SK-N-SH treated with all-trans-retinoic acid at 6 μM for 48 hours (cell line): Measurements from ENCODE around the gene DCHS2.

ENCODE experiments used
- ATAC-seq: fragments of 200-7000 bp; cut with Tn5 transposase; 3 replicates; pipeline ENCODE4 v1.9.1; 2020; ENCODE audit warnings: mild to moderate bottlenecking, moderate library complexity
- ARNTL ChIP-seq: fragments of 450-650 bp; formaldehyde crosslinking; IDR thresholded peaks from 2 replicates; pipeline ENCODE4 v1.5.0; 2020; ENCODE audit warnings: low read depth, mild to moderate bottlenecking, moderate library complexity, borderline replicate concordance
- BACH2 ChIP-seq: fragments of 250-450 bp; sonication (Bioruptor Pico); IDR thresholded peaks from 2 replicates; pipeline ENCODE4 v1.9.0; 2021; ENCODE audit warnings: mild to moderate bottlenecking, borderline replicate concordance
- CSDC2 ChIP-seq: fragments of 250-450 bp; sonication (Bioruptor Pico); IDR thresholded peaks from 2 replicates; pipeline ENCODE4 v1.5.0; 2020; ENCODE audit warnings: mild to moderate bottlenecking, moderate library complexity
- ESRRG ChIP-seq: fragments of 250-450 bp; sonication (Bioruptor Pico); IDR thresholded peaks from 2 replicates; pipeline ENCODE4 v1.6.1; 2021; ENCODE audit warnings: mild to moderate bottlenecking
- GLIS3 ChIP-seq: fragments of 250-450 bp; sonication (Bioruptor Pico); IDR thresholded peaks from 2 replicates; pipeline ENCODE4 v1.5.0; 2020; ENCODE audit warnings: mild to moderate bottlenecking, moderate library complexity
- ISL1 ChIP-seq: fragments of 250-450 bp; sonication (Bioruptor Pico); IDR thresholded peaks from 2 replicates; pipeline ENCODE4 v2.1.2; 2022; ENCODE audit warnings: mild to moderate bottlenecking, moderate library complexity
- OSR1 ChIP-seq: fragments of 250-450 bp; sonication (Bioruptor Pico); IDR thresholded peaks from 2 replicates; pipeline ENCODE4 v1.8.0; 2022; ENCODE audit warnings: moderate library complexity, mild to moderate bottlenecking, inconsistent platforms
- RARB ChIP-seq: fragments of 250-450 bp; sonication (Bioruptor Pico); IDR thresholded peaks from 2 replicates; pipeline ENCODE4 v1.8.0; 2021; ENCODE audit warnings: mild to moderate bottlenecking, moderate library complexity
- SNAI2 ChIP-seq: fragments of 250-450 bp; sonication (Bioruptor Pico); IDR thresholded peaks from 2 replicates; pipeline ENCODE4 v1.5.0; 2020; ENCODE audit warnings: mild to moderate bottlenecking, moderate library complexity
- TCF4 ChIP-seq: fragments of 250-450 bp; sonication (Bioruptor Pico); IDR thresholded peaks from 2 replicates; pipeline ENCODE4 v1.8.0; 2021; ENCODE audit warnings: mild to moderate bottlenecking, moderate library complexity, borderline replicate concordance
- ZC3H10 ChIP-seq: fragments of 250-450 bp; sonication (Bioruptor Pico); IDR thresholded peaks from 2 replicates; pipeline ENCODE4 v1.5.1; 2021; ENCODE audit warnings: mild to moderate bottlenecking, moderate library complexity
- ZFP3 ChIP-seq: fragments of 250-450 bp; sonication (Bioruptor Pico); IDR thresholded peaks from 2 replicates; pipeline ENCODE4 v1.5.0; 2020; ENCODE audit warnings: mild to moderate bottlenecking, moderate library complexity
- ZFP30 ChIP-seq: fragments of 450-650 bp; formaldehyde crosslinking; IDR thresholded peaks from 2 replicates; pipeline ENCODE4 v1.5.0; 2022; ENCODE audit warnings: mild to moderate bottlenecking, moderate library complexity
- ZNF565 ChIP-seq: fragments of 450-650 bp; formaldehyde crosslinking; conservative IDR thresholded peaks from 2 replicates; pipeline ENCODE4 v1.5.0; 2020; ENCODE audit warnings: low read depth, mild to moderate bottlenecking, moderate library complexity
- ZNF70 ChIP-seq: fragments of 450-650 bp; formaldehyde crosslinking; IDR thresholded peaks from 2 replicates; pipeline ENCODE4 v1.5.0; 2020; ENCODE audit warnings: mild to moderate bottlenecking, moderate library complexity
- ZNF8 ChIP-seq: fragments of 450-650 bp; formaldehyde crosslinking; IDR thresholded peaks from 2 replicates; pipeline ENCODE4 v1.5.0; 2020; ENCODE audit warnings: mild to moderate bottlenecking, moderate library complexity
- TF ChIP-seq, protein P1 (sequence below): fragments of 250-450 bp; sonication (Bioruptor Pico); IDR thresholded peaks from 2 replicates; pipeline ENCODE4 v1.5.1; 2020; ENCODE audit warnings: low read depth, mild to moderate bottlenecking, moderate library complexity
- TF ChIP-seq, protein P2 (sequence below): fragments of 250-450 bp; sonication (Bioruptor Pico); IDR thresholded peaks from 2 replicates; pipeline ENCODE4 v1.5.0; 2020; ENCODE audit warnings: mild to moderate bottlenecking, moderate library complexity
- TF ChIP-seq, protein P3 (sequence below): fragments of 250-450 bp; sonication (Bioruptor Pico); IDR thresholded peaks from 2 replicates; pipeline ENCODE4 v1.8.0; 2020; ENCODE audit warnings: mild to moderate bottlenecking, moderate library complexity, borderline replicate concordance
- TF ChIP-seq, protein P4 (sequence below): fragments of 250-450 bp; sonication (Bioruptor Pico); IDR thresholded peaks from 2 replicates; pipeline ENCODE4 v1.8.0; 2021; ENCODE audit warnings: low read depth, mild to moderate bottlenecking, moderate library complexity, borderline replicate concordance
- TF ChIP-seq, protein P5 (sequence below): fragments of 250-450 bp; sonication (Bioruptor Pico); IDR thresholded peaks from 2 replicates; pipeline ENCODE4 v1.5.1; 2021; ENCODE audit warnings: mild to moderate bottlenecking, moderate library complexity

Gene DCHS2

DNA sequence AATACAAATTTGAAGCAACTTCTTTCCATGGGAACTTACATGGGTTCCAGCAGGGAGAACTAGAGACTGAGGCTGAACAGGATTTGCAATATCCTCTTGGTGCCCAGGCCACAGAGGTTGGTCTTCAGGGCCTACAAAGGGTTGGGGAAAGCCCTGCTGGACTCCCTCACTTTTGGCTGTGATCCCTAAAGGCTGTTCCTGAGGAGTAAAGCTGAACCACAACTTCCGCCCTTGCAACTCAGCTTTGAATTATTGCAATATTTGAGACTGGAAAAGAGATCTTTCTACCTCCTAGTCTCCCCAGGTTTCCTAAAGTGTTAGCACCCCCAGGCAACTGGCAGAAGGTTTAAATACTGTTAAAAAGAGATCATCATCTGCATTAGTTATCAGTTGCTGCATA is 26.9 kb downstream of the DCHS2 start (continued):
- TF ChIP-seq, protein P1, sequence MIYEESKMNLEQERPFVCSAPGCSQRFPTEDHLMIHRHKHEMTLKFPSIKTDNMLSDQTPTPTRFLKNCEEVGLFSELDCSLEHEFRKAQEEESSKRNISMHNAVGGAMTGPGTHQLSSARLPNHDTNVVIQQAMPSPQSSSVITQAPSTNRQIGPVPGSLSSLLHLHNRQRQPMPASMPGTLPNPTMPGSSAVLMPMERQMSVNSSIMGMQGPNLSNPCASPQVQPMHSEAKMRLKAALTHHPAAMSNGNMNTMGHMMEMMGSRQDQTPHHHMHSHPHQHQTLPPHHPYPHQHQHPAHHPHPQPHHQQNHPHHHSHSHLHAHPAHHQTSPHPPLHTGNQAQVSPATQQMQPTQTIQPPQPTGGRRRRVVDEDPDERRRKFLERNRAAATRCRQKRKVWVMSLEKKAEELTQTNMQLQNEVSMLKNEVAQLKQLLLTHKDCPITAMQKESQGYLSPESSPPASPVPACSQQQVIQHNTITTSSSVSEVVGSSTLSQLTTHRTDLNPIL (CRISPR knock-in tag): no peak
- no peak for TF ChIP-seq ZNF8 (CRISPR knock-in tag)

DNA sequence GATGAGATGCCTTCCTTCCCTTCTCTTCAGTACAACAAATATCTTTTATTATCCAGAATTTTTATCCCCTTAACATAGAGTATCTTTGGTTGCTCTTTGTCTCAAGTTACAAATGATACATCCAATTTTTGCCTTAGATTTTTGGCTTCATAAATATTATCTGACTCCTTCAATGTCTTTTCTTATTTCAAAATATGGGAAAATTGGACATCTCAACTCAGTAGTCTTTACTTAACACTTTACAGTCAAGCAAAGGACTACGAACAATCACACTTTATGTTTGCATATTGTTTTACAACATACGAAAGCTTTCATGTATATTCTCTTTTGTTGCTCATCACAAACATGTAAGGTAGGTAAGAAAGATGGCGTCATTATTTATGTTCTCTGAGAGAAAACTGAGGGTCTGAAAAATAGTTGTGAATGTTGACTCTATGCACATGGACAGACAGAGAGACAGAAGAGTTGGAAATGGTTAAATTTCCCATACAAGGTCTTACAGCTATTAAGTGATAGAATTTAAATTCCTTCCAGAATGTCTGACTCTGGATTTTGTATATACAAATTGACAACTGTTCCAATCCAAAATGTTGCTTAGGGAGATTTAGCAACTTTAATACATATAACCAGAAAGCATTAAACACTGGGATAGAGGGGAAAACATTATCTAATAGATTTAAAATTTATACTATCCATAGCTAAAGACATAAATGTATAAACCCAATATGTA is 29.4 kb downstream of the DCHS2 start:
- no peak for ATAC-seq

DNA sequence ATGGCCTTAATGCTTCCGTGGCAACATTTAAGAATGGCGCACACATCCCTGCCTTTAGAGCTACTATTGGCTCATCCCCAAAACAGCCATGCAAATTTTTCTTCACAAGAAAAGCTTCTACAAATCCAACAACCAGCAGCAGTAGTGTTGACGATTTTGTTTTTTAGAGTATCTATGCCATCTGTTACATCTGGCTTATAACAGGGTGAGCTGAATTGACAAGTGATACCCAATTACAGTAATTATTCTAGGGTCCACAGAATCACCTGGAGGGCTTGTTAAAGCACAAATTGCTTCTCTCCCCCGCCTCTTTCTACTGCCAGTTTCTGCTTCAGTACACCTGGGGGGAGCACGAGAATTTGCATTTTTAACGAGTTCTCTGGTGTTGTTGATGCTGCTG is 34.1 kb downstream of the DCHS2 start:
- TF ChIP-seq ISL1 (no peak), ZNF565 (CRISPR knock-in tag) (no peak), ARNTL (CRISPR knock-in tag) (no peak), RARB (CRISPR knock-in tag) (no peak), ZC3H10 (CRISPR knock-in tag) (no peak), ESRRG (CRISPR knock-in tag) (no peak), ZFP30 (CRISPR knock-in tag) (no peak)
- TF ChIP-seq, protein P2, sequence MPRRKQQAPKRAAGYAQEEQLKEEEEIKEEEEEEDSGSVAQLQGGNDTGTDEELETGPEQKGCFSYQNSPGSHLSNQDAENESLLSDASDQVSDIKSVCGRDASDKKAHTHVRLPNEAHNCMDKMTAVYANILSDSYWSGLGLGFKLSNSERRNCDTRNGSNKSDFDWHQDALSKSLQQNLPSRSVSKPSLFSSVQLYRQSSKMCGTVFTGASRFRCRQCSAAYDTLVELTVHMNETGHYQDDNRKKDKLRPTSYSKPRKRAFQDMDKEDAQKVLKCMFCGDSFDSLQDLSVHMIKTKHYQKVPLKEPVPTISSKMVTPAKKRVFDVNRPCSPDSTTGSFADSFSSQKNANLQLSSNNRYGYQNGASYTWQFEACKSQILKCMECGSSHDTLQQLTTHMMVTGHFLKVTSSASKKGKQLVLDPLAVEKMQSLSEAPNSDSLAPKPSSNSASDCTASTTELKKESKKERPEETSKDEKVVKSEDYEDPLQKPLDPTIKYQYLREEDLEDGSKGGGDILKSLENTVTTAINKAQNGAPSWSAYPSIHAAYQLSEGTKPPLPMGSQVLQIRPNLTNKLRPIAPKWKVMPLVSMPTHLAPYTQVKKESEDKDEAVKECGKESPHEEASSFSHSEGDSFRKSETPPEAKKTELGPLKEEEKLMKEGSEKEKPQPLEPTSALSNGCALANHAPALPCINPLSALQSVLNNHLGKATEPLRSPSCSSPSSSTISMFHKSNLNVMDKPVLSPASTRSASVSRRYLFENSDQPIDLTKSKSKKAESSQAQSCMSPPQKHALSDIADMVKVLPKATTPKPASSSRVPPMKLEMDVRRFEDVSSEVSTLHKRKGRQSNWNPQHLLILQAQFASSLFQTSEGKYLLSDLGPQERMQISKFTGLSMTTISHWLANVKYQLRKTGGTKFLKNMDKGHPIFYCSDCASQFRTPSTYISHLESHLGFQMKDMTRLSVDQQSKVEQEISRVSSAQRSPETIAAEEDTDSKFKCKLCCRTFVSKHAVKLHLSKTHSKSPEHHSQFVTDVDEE: no peak
- no peak for ATAC-seq

More for the DNA sequence above, 29.4 kb downstream of the DCHS2 start:
- no peak for TF ChIP-seq OSR1 (CRISPR knock-in tag)
- TF ChIP-seq CSDC2: no peak
- no peak for TF ChIP-seq ZFP3 (CRISPR knock-in tag)
- TF ChIP-seq, protein P1 (CRISPR knock-in tag): no peak
- TF ChIP-seq ARNTL (CRISPR knock-in tag): no peak
- TF ChIP-seq TCF4 (CRISPR knock-in tag): no peak
- TF ChIP-seq ZNF70 (CRISPR knock-in tag): no peak
- TF ChIP-seq BACH2: no peak
- TF ChIP-seq, protein P3, sequence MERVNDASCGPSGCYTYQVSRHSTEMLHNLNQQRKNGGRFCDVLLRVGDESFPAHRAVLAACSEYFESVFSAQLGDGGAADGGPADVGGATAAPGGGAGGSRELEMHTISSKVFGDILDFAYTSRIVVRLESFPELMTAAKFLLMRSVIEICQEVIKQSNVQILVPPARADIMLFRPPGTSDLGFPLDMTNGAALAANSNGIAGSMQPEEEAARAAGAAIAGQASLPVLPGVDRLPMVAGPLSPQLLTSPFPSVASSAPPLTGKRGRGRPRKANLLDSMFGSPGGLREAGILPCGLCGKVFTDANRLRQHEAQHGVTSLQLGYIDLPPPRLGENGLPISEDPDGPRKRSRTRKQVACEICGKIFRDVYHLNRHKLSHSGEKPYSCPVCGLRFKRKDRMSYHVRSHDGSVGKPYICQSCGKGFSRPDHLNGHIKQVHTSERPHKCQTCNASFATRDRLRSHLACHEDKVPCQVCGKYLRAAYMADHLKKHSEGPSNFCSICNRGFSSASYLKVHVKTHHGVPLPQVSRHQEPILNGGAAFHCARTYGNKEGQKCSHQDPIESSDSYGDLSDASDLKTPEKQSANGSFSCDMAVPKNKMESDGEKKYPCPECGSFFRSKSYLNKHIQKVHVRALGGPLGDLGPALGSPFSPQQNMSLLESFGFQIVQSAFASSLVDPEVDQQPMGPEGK (CRISPR knock-in tag): no peak
- TF ChIP-seq RARB (CRISPR knock-in tag): no peak
- TF ChIP-seq ZC3H10 (CRISPR knock-in tag): no peak
- TF ChIP-seq SNAI2 (CRISPR knock-in tag): no peak
- TF ChIP-seq, protein P4, sequence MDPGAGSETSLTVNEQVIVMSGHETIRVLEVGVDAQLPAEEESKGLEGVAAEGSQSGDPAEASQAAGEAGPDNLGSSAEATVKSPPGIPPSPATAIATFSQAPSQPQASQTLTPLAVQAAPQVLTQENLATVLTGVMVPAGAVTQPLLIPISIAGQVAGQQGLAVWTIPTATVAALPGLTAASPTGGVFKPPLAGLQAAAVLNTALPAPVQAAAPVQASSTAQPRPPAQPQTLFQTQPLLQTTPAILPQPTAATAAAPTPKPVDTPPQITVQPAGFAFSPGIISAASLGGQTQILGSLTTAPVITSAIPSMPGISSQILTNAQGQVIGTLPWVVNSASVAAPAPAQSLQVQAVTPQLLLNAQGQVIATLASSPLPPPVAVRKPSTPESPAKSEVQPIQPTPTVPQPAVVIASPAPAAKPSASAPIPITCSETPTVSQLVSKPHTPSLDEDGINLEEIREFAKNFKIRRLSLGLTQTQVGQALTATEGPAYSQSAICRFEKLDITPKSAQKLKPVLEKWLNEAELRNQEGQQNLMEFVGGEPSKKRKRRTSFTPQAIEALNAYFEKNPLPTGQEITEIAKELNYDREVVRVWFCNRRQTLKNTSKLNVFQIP (CRISPR knock-in tag): no peak

DNA sequence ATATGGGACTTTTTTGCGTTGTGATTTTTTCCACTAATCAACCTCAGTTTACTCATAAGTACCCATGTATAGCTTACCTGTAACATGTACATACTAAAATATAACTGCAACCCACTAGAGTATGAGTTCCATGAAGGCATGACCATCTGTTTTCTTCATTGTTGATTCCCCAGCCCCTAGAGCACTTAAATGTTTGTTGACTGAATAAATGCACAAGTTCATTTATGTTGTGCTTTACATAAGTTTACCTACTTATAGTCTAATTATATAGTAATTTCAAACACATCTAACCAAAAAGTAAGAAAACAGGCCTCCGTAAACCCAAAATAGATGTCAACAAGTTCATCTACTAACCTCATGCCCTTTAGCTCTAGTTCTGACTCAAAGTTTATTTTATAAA is 34.7 kb downstream of the DCHS2 start:
- no peak for ATAC-seq
- TF ChIP-seq GLIS3 (CRISPR knock-in tag) (no peak), TCF4 (CRISPR knock-in tag) (no peak), ZC3H10 (CRISPR knock-in tag) (no peak), ZNF70 (CRISPR knock-in tag) (no peak), ZNF565 (CRISPR knock-in tag) (no peak)
- TF ChIP-seq, protein P5, sequence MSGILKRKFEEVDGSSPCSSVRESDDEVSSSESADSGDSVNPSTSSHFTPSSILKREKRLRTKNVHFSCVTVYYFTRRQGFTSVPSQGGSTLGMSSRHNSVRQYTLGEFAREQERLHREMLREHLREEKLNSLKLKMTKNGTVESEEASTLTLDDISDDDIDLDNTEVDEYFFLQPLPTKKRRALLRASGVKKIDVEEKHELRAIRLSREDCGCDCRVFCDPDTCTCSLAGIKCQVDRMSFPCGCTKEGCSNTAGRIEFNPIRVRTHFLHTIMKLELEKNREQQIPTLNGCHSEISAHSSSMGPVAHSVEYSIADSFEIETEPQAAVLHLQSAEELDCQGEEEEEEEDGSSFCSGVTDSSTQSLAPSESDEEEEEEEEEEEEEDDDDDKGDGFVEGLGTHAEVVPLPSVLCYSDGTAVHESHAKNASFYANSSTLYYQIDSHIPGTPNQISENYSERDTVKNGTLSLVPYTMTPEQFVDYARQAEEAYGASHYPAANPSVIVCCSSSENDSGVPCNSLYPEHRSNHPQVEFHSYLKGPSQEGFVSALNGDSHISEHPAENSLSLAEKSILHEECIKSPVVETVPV (CRISPR knock-in tag): no peak
- TF ChIP-seq, protein P1 (CRISPR knock-in tag): no peak
- TF ChIP-seq, protein P2: no peak
